H9 (cell line): ENCODE data around the gene NPDC1. TPM values are rescaled to one million over a fixed set of nuclear protein-coding genes. Genes with fewer than 3 reads are reported as not detected.

Experiments
- DNase-seq: peaks from one replicate; pipeline ENCODE4 v3.0.0-alpha.2; 2017
- H2AFZ ChIP-seq: one replicate; pipeline ENCODE4 v1.6.1; 2013; ENCODE audit warnings: mild to moderate bottlenecking, low read length, control low read depth, moderate library complexity
- H2AK5ac ChIP-seq: 2 replicates; pipeline ENCODE4 v1.6.1; 2013; ENCODE audit warnings: low read length, control low read depth, mixed read lengths; ENCODE audit not compliant: insufficient read length
- H2BK120ac ChIP-seq: one replicate; pipeline ENCODE4 v1.6.1; 2013; ENCODE audit warnings: low read depth, mild to moderate bottlenecking, low read length, control low read depth, inconsistent platforms; ENCODE audit not compliant: poor library complexity, severe bottlenecking
- H2BK12ac ChIP-seq: 2 replicates; pipeline ENCODE4 v1.6.1; 2013; ENCODE audit warnings: low read length, control low read depth, mixed read lengths, low read depth; ENCODE audit not compliant: insufficient read length
- H2BK15ac ChIP-seq: 2 replicates; pipeline ENCODE4 v1.6.1; 2013; ENCODE audit warnings: low read depth, low read length, control low read depth
- H2BK20ac ChIP-seq: one replicate; pipeline ENCODE4 v1.6.1; 2013; ENCODE audit warnings: low read depth, mild to moderate bottlenecking, low read length, control low read depth, inconsistent platforms; ENCODE audit not compliant: poor library complexity, severe bottlenecking
- H2BK5ac ChIP-seq: 2 replicates; pipeline ENCODE4 v1.6.1; 2013; ENCODE audit warnings: low read length, control low read depth, mixed read lengths; ENCODE audit not compliant: insufficient read length
- H3K14ac ChIP-seq: 2 replicates; pipeline ENCODE4 v1.6.1; 2013; ENCODE audit warnings: low read length, control low read depth; ENCODE audit not compliant: insufficient read depth
- H3K18ac ChIP-seq: 2 replicates; pipeline ENCODE4 v1.6.1; 2013; ENCODE audit warnings: low read depth, mild to moderate bottlenecking, mixed read lengths, low read length, control low read depth; ENCODE audit not compliant: insufficient read length
- H3K23ac ChIP-seq: 2 replicates; pipeline ENCODE4 v1.6.1; 2013; ENCODE audit warnings: low read length, control low read depth, mixed read lengths, low read depth; ENCODE audit not compliant: insufficient read length
- H3K23me2 ChIP-seq: 2 replicates; pipeline ENCODE4 v1.6.1; 2013; ENCODE audit warnings: low read depth, mild to moderate bottlenecking, mixed read lengths, low read length, control low read depth; ENCODE audit not compliant: insufficient read length, poor library complexity, severe bottlenecking
- H3K27ac ChIP-seq: 2 replicates; pipeline ENCODE4 v1.5.1; 2013; ENCODE audit warnings: low read length, control low read depth, mixed read lengths, low read depth; ENCODE audit not compliant: insufficient read length
- H3K27me3 ChIP-seq: 2 replicates; pipeline ENCODE4 v1.6.1; 2013; ENCODE audit warnings: low read length, control low read depth, inconsistent platforms; ENCODE audit not compliant: insufficient read depth
- H3K4ac ChIP-seq: 2 replicates; pipeline ENCODE4 v1.6.1; 2013; ENCODE audit warnings: low read depth, mild to moderate bottlenecking, control low read depth, inconsistent platforms, low read length, moderate library complexity
- H3K4me1 ChIP-seq: 2 replicates; pipeline ENCODE4 v1.6.1; 2013; ENCODE audit warnings: low read length, control low read depth, inconsistent platforms; ENCODE audit not compliant: insufficient read depth
- H3K4me2 ChIP-seq: 2 replicates; pipeline ENCODE4 v1.6.1; 2013; ENCODE audit warnings: low read length, control low read depth, mixed read lengths; ENCODE audit not compliant: insufficient read length, insufficient read depth
- H3K56ac ChIP-seq: 2 replicates; pipeline ENCODE4 v1.6.1; 2013; ENCODE audit warnings: low read depth, mild to moderate bottlenecking, mixed read lengths, low read length, control low read depth; ENCODE audit not compliant: insufficient read length
- H3K79me1 ChIP-seq: 2 replicates; pipeline ENCODE4 v1.6.1; 2013; ENCODE audit warnings: low read depth, mild to moderate bottlenecking, moderate library complexity, low read length, control low read depth, inconsistent platforms; ENCODE audit not compliant: insufficient read depth, poor library complexity, severe bottlenecking
- H3K79me2 ChIP-seq: 2 replicates; pipeline ENCODE4 v1.6.1; 2013; ENCODE audit warnings: low read length, control low read depth, inconsistent platforms; ENCODE audit not compliant: insufficient read depth
- H3K9ac ChIP-seq: 2 replicates; pipeline ENCODE4 v1.6.1; 2013; ENCODE audit warnings: low read length, control low read depth, mixed read lengths; ENCODE audit not compliant: insufficient read length; ENCODE audit errors: extremely low read depth
- H3K9me3 ChIP-seq: one replicate; pipeline ENCODE4 v1.6.1; 2013; ENCODE audit warnings: low read depth, low read length, inconsistent platforms; ENCODE audit not compliant: control insufficient read depth
- H3T11ph ChIP-seq: one replicate; pipeline ENCODE4 v1.6.1; 2013; ENCODE audit warnings: mild to moderate bottlenecking, low read length, control low read depth, inconsistent platforms
- H4K20me1 ChIP-seq: one replicate; pipeline ENCODE4 v1.6.1; 2013; ENCODE audit not compliant: control insufficient read depth, insufficient read length, insufficient read depth
- H4K5ac ChIP-seq: 2 replicates; pipeline ENCODE4 v1.6.1; 2013; ENCODE audit warnings: low read depth, mild to moderate bottlenecking, mixed read lengths, low read length, control low read depth; ENCODE audit not compliant: insufficient read length
- H4K8ac ChIP-seq: replicated peaks from 2 replicates; pipeline ENCODE4 v1.6.1; 2013; ENCODE audit warnings: low read length, control low read depth, mixed read lengths, low read depth; ENCODE audit not compliant: insufficient read length
- H4K91ac ChIP-seq: 2 replicates; pipeline ENCODE4 v1.6.1; 2013; ENCODE audit warnings: low read depth, mild to moderate bottlenecking, moderate library complexity, mixed read lengths, low read length, control low read depth; ENCODE audit not compliant: insufficient read length
- H3K27ac Mint-ChIP-seq, 3 experiments: 2 replicates in 2 of 3; 3 replicates in 1 of 3; pipeline ENCODE4 v1.8.0; 2020 to 2021; ENCODE audit warnings: mixed read lengths in 3 of 3, mild to moderate bottlenecking in 1 of 3, moderate library complexity in 1 of 3
- H3K27me3 Mint-ChIP-seq: 2 replicates; pipeline ENCODE4 v1.8.0; 2021; ENCODE audit warnings: low read depth, mild to moderate bottlenecking, moderate library complexity, mixed read lengths
- H3K36me3 Mint-ChIP-seq, 3 experiments: 2 replicates in 2 of 3; 3 replicates in 1 of 3; pipeline ENCODE4 v1.8.0; 2020 to 2021; ENCODE audit warnings: low read depth in 3 of 3, mixed read lengths in 3 of 3; ENCODE audit not compliant: insufficient read depth in 1 of 3
- H3K4me1 Mint-ChIP-seq, 2 experiments: 2 replicates each; pipeline ENCODE4 v1.8.0; 2020; ENCODE audit warnings: mixed read lengths in 2 of 2
- H3K4me3 Mint-ChIP-seq, 2 experiments: 2 replicates in 1 of 2; 3 replicates in 1 of 2; pipeline ENCODE4 v1.8.0; 2020 to 2021; ENCODE audit warnings: mild to moderate bottlenecking in 2 of 2, mixed read lengths in 2 of 2, moderate library complexity in 1 of 2
- H3K9me3 Mint-ChIP-seq, 2 experiments: 2 replicates in 1 of 2; 3 replicates in 1 of 2; pipeline ENCODE4 v1.8.0; 2020; ENCODE audit warnings: mild to moderate bottlenecking in 2 of 2, mixed read lengths in 2 of 2, moderate library complexity in 1 of 2
- WGBS: extraction: QIAGEN DNeasy Blood & Tissue Kit; methylation state at CpG from one replicate; pipeline ENCODE4 v1.1.7; 2013; ENCODE audit warnings: missing lambda C conversion rate, low lambda C conversion rate, mixed read lengths; ENCODE audit not compliant: insufficient read length; ENCODE audit errors: extremely low coverage; 5-methylcytosine and 5-hydroxymethylcytosine counted together
- total RNA-seq: library from RNA; stranded (reverse); gene quantifications from 2 replicates; pipeline ENCODE4 v1.2.1, GENCODE V29; 2021
- TF ChIP-seq, protein P1 (sequence below): fragments of 200-600 bp; sonication (generic); conservative IDR thresholded peaks from 3 replicates; pipeline ENCODE4 v1.8.0; 2021; ENCODE audit warnings: antibody characterized with exemption, mild to moderate bottlenecking

NPDC1 gene
- total RNA-seq, 1 experiment from 2014 or later, result 57.6 TPM

DNA sequence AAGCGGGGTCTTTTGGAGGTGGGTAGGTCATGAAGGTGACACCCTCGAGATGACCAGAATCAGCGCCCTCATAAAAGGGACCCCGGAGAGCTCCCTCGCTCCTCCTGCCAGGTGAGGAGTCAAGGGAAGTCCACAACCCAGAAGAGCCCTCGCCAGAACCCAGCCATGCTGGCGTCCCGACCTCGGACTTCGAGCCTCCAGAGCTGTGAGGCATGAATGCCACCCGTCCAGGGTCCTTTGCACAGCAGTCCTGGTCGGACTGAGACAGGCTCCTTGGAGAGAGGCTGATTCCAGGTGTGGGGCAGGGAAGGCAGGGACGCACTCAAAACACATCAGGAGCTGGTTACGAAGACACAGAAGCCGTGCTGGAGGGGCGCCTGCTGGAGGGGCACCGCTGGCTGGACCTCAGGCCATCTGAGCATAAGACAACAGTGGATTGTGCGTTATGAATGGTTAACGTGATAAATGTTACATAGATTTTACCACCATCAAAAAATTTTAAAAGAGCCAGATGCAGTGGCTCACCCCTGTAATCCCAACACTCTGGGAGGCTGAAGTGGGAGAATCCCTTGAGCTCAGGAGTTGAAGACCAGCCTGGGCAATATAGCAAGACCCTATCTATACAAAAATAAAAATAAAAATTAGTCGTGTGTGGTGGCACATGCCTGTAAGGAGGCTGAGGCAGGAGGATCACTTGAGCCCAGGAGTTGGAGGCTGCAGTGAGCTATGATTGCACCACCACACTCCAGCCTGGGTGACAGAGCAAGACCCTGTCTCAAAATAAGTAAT is 43.9 kb downstream of the NPDC1 start:
- Mint-ChIP-seq H3K36me3 (peaks cover 3 to 6% (median 5%) of the 10 kb centered on the region in 3 experiments; a peak in 5 of 7 replicates), H3K27ac (no peak overlapping the region), H3K9me3 (peaks cover 16 to 19% of the 10 kb centered on the region in 2 experiments), H3K4me1 (peaks cover 5 to 8% of the 10 kb centered on the region in 2 experiments), H3K27me3 (peaks cover 15% of the 10 kb centered on the region), H3K4me3 (no peak overlapping the region)
- Histone ChIP-seq H4K5ac (no peak overlapping the region), H4K91ac (no peak overlapping the region), H3K79me1 (no peaks in the 10 kb centered on the region), H3K4me2 (no peak overlapping the region), H3K23me2 (no peaks in the 10 kb centered on the region), H3K27ac (no peak overlapping the region), H3K23ac (no peak overlapping the region), H2BK12ac (no peak overlapping the region), H3K4ac (no peak overlapping the region), H4K8ac (no peak overlapping the region), H3K14ac (no peak overlapping the region), H4K20me1 (no peaks in the 10 kb centered on the region), H3K79me2 (no peaks in the 10 kb centered on the region), H2AFZ (no peak overlapping the region), H3K18ac (no peak overlapping the region), H2BK20ac (no peak overlapping the region), H3K4me1 (no peaks in the 10 kb centered on the region), H2BK120ac (no peak overlapping the region), H2BK15ac (no peak overlapping the region), H3T11ph (no peak overlapping the region), H2BK5ac (no peak overlapping the region), H3K27me3 (no peaks in the 10 kb centered on the region), H3K9ac (no peak overlapping the region), H3K56ac (no peak overlapping the region), H2AK5ac (no peak overlapping the region), H3K9me3 (no peaks in the 10 kb centered on the region)
- TF ChIP-seq, protein P1, sequence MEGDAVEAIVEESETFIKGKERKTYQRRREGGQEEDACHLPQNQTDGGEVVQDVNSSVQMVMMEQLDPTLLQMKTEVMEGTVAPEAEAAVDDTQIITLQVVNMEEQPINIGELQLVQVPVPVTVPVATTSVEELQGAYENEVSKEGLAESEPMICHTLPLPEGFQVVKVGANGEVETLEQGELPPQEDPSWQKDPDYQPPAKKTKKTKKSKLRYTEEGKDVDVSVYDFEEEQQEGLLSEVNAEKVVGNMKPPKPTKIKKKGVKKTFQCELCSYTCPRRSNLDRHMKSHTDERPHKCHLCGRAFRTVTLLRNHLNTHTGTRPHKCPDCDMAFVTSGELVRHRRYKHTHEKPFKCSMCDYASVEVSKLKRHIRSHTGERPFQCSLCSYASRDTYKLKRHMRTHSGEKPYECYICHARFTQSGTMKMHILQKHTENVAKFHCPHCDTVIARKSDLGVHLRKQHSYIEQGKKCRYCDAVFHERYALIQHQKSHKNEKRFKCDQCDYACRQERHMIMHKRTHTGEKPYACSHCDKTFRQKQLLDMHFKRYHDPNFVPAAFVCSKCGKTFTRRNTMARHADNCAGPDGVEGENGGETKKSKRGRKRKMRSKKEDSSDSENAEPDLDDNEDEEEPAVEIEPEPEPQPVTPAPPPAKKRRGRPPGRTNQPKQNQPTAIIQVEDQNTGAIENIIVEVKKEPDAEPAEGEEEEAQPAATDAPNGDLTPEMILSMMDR, result no peak
- DNase-seq, result no peak
- WGBS, result no CpG with 5 or more reads among the region's 20 CpGs
